ENCODE measurements around the gene PAPPA2.

GRCh38 chr1:176543360-176544129, 80.6 kb downstream of the PAPPA2 start:
- TF ChIP-seq POLR2AphosphoS5 (IDR thresholded peaks at IDR 0.05) (no peak), CTCF (IDR thresholded peaks at IDR 0.05) (no peak), POLR2A (IDR thresholded peaks at IDR 0.05) (no peak)

All from transverse colon (tissue), 4 donors.